Upper lobe of right lung (tissue), 1 donor: ENCODE results near the gene ITPKA. TPM values are rescaled to one million over a fixed set of nuclear protein-coding genes. Genes with fewer than 3 reads are reported as not detected.
A peak's percentile ranks its signal among the peaks of the same experiment; 100 is the strongest.
"Not testable (repeated sequence)": the region's sequence is repeated elsewhere in the genome, so short reads cannot be mapped to it uniquely, and the experiment has no call there.

ENCODE experiments used
- ATAC-seq: fragments of 200-7000 bp; cut with Tn5 transposase; one replicate; pipeline ENCODE4 v1.9.1; 2020; ENCODE audit warnings: mild to moderate bottlenecking, moderate library complexity
- DNase-seq: peaks from one replicate; pipeline ENCODE4 v3.0.0-alpha.2; 2020
- H3K27ac ChIP-seq: fragments of 200-600 bp; one replicate; pipeline ENCODE4 v1.8.0; 2022
- H3K27me3 ChIP-seq: fragments of 200-600 bp; one replicate; pipeline ENCODE4 v1.8.0; 2022; ENCODE audit warnings: mild to moderate bottlenecking
- H3K36me3 ChIP-seq: fragments of 200-600 bp; one replicate; pipeline ENCODE4 v1.8.0; 2022
- H3K4me1 ChIP-seq: fragments of 200-600 bp; one replicate; pipeline ENCODE4 v1.8.0; 2022
- H3K4me3 ChIP-seq: fragments of 200-600 bp; one replicate; pipeline ENCODE4 v1.8.0; 2022; ENCODE audit warnings: mild to moderate bottlenecking
- H3K9me3 ChIP-seq: fragments of 200-600 bp; one replicate; pipeline ENCODE4 v1.8.0; 2022
- CTCF ChIP-seq: fragments of 200-600 bp; IDR thresholded peaks from one replicate; pipeline ENCODE4 v1.8.0; 2022; ENCODE audit warnings: antibody characterized with exemption
- intact Hi-C: fragments of 100-400 bp; cut with DNase I; formaldehyde crosslinking; loops from one replicate; pipeline ENCODE4 v1.11.0; 2022
- total RNA-seq: library from RNA; stranded (reverse); fragmentation: NEBNext Ultra II Directional; extraction: Animal tissue kit (Norgen Biotek cat#: 25700); gene quantifications from one replicate; pipeline ENCODE4 v1.2.1, GENCODE V29; 2021
- donor health status: DM: no; HTN: yes; CAD: no; lungs with severe emphysema.

ITPKA gene
- total RNA-seq, 1 donor from 2014 or later: 0.67 TPM

- no peak for DNase-seq
- peak; percentile 61 for ATAC-seq
- H3K4me1 ChIP-seq: no peaks in the 10 kb centered on the region
- peak; percentile 76 for TF ChIP-seq CTCF
- intact Hi-C loops: no loop called here
- no peaks in the 10 kb centered on the region for H3K27me3 ChIP-seq
- no peak overlapping the region for H3K27ac ChIP-seq
- H3K36me3 ChIP-seq: peaks cover 81% of the 10 kb centered on the region
- H3K4me3 ChIP-seq: no peak overlapping the region
- H3K9me3 ChIP-seq: no peaks in the 10 kb centered on the region
Measured at GRCh38 chr15:41465822-41466421, 27.8 kb upstream of the ITPKA start.

GRCh38 chr15:41466711-41467110 lies 27.0 kb upstream of the ITPKA start:
- no peak for DNase-seq
- Histone ChIP-seq H3K27ac (no peak overlapping the region), H3K27me3 (no peaks in the 10 kb centered on the region), H3K4me1 (no peaks in the 10 kb centered on the region), H3K9me3 (no peaks in the 10 kb centered on the region), H3K4me3 (no peak overlapping the region), H3K36me3 (peaks cover 89% of the 10 kb centered on the region)
- intact Hi-C loops: no loop called here
- no peak for ATAC-seq
- TF ChIP-seq CTCF: no peak

GRCh38 chr15:41469644-41470043 lies 24.0 kb upstream of the ITPKA start:
- intact Hi-C loops, DNase-seq, H3K4me3 ChIP-seq, H3K27me3 ChIP-seq, H3K4me1 ChIP-seq, ATAC-seq, H3K27ac ChIP-seq, H3K9me3 ChIP-seq: not testable (repeated sequence)
- peaks cover 98% of the 10 kb centered on the region for H3K36me3 ChIP-seq

GRCh38 chr15:41473418-41473817 lies 20.3 kb upstream of the ITPKA start:
- no peaks in the 10 kb centered on the region for H3K9me3 ChIP-seq
- H3K4me1 ChIP-seq: no peaks in the 10 kb centered on the region
- intact Hi-C loops: no loop called here
- peaks cover 99% of the 10 kb centered on the region for H3K36me3 ChIP-seq
- no peak overlapping the region for H3K4me3 ChIP-seq
- ATAC-seq (no peak), DNase-seq (no peak)
- H3K27me3 ChIP-seq: no peaks in the 10 kb centered on the region
- no peak for TF ChIP-seq CTCF
- no peak overlapping the region for H3K27ac ChIP-seq

GRCh38 chr15:41474436-41474835 lies 19.2 kb upstream of the ITPKA start:
- intact Hi-C loops: no loop called here
- no peak for TF ChIP-seq CTCF
- H3K27me3 ChIP-seq: no peaks in the 10 kb centered on the region
- no peak overlapping the region for H3K27ac ChIP-seq
- H3K36me3 ChIP-seq: peaks cover 100% of the 10 kb centered on the region
- H3K4me1 ChIP-seq: no peaks in the 10 kb centered on the region
- H3K9me3 ChIP-seq: no peaks in the 10 kb centered on the region
- no peak for DNase-seq
- no peak for ATAC-seq
- no peak overlapping the region for H3K4me3 ChIP-seq

- Histone ChIP-seq H3K9me3 (no peaks in the 10 kb centered on the region), H3K4me1 (no peaks in the 10 kb centered on the region), H3K4me3 (no peak overlapping the region), H3K27ac (no peak overlapping the region), H3K36me3 (peaks cover 100% of the 10 kb centered on the region), H3K27me3 (no peaks in the 10 kb centered on the region)
- TF ChIP-seq CTCF: no peak
- intact Hi-C loops: no loop called here
- DNase-seq (no peak), ATAC-seq (no peak)
Measured at GRCh38 chr15:41474941-41475340, 18.7 kb upstream of the ITPKA start.
